Left colon (tissue), 2 donors: ENCODE data around the gene CRYBA4. TPM values are rescaled to one million over a fixed set of nuclear protein-coding genes. Genes with fewer than 3 reads are reported as not detected.

Experiments
- ATAC-seq: fragments of 200-7000 bp; cut with Tn5 transposase; one replicate; pipeline ENCODE4 v1.9.1; 2020; ENCODE audit warnings: mild to moderate bottlenecking, moderate library complexity
- DNase-seq, 2 donors: peaks; one replicate each; pipeline ENCODE4 v3.0.0-alpha.2; 2020
- intact Hi-C, 2 donors: fragments of 100-400 bp; cut with DNase I in 1 of 2; cut with micrococcal nuclease in 1 of 2; formaldehyde crosslinking; loops; one replicate each; pipeline versions ENCODE4 v1.11.2 to v1.14.0; 2022; cut with DNase I, micrococcal nuclease
- total RNA-seq, 2 donors: library from RNA; stranded (reverse); fragmentation: NEBNext Ultra II Directional; extraction: Animal tissue kit (Norgen Biotek cat#: 25700); gene quantifications; one replicate each; pipeline ENCODE4 v1.2.1, GENCODE V29; 2021
- donor health status: DM: no; HTN: no; CAD: no.
- donor health status: DM: yes; HTN: yes; CAD: no.

Gene CRYBA4
- total RNA-seq, 2 donors from 2014 or later = not detected

- intact Hi-C loops = no loop called here
- ATAC-seq (no peak), DNase-seq (no peak)
Observed at GRCh38 chr22:26648528-26649388, 27.0 kb downstream of the CRYBA4 start.

DNA sequence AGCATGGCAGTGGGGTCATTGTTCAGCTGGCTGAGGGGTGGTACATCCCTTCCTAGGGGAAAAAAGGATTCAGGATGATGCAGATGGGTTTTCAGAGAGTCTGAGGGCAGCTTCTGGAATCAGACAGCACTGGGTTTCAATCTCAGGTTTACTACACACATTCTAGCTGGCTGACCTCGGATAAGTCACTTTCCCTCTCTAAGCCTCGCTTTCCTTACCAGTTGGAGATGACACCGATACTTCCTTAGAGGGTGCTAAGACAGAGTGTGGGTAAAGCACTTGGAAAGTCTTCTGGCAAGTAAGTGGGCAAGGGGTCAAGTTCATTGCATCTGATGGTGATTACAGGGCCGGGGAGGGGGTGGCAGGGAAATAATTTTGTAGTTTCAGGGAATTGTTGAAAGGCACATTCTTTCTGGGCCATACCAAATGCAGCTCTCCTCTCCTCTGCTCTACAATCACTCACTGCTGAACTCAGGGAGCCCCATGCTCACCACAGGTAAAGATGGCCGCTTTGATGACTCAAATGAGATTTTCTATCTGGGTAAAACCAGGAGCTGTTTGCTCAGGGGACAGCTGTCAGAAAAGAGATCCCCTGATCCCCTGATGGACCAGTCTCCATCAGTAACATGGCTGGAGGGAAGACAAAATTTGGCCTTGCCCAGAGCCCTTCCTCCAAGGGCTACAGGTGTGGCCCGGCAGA is 29.1 kb downstream of the CRYBA4 start:
- DNase-seq (no peak), ATAC-seq (no peak)
- intact Hi-C loops = no loop called here

DNA sequence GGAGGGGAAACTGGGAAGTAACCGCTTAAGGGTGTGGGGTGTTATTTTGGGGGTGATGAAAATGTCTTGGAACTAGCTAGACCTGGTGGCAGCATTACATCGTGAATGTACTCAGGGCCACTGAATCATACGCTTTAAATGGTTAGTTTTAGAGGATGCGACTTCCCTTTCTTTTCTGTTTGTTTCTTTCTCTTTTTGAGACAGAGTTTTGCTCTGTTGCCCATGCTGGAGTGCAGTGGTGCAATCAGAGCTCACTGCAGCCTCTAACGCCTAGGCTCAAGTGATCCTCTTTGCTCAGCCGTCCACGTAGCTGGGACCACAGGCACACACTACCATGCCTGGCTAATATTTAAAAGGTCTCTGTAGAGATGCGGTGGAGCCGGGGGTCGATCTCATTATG is 30.1 kb downstream of the CRYBA4 start:
- DNase-seq (no peak), ATAC-seq (no peak)
- intact Hi-C loops = no loop called here

GRCh38 chr22:26656891-26657851 is 35.4 kb downstream of the CRYBA4 start, which contains the start of gene MIAT:
MIAT (plus strand) TSS chr22:26657588.
- ATAC-seq (peak; percentile 48), DNase-seq (peak in 1 of 2 donors; percentile 53)
- intact Hi-C loops = no loop called here

DNA sequence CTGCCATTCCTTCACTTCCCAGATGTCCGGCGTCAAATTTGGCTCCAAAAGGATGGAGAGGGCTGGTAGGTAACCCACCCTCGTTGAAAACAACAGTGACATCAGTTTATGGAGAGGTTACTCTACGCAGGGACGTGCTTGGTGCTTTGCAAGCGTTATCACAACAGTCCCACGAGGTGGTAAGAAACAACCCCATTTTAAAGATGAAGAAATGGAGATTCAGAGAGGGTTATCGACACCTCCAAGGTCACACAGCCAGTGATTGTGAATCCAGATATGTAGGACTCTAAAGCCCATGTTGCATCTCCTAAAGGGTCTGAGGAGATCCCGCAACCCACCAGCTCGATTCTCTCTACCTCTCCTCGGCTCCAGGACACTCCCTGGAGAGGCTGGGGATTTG is 36.4 kb downstream of the CRYBA4 start:
- DNase-seq (no peak), ATAC-seq (no peak)
- intact Hi-C loops = no loop called here

DNA sequence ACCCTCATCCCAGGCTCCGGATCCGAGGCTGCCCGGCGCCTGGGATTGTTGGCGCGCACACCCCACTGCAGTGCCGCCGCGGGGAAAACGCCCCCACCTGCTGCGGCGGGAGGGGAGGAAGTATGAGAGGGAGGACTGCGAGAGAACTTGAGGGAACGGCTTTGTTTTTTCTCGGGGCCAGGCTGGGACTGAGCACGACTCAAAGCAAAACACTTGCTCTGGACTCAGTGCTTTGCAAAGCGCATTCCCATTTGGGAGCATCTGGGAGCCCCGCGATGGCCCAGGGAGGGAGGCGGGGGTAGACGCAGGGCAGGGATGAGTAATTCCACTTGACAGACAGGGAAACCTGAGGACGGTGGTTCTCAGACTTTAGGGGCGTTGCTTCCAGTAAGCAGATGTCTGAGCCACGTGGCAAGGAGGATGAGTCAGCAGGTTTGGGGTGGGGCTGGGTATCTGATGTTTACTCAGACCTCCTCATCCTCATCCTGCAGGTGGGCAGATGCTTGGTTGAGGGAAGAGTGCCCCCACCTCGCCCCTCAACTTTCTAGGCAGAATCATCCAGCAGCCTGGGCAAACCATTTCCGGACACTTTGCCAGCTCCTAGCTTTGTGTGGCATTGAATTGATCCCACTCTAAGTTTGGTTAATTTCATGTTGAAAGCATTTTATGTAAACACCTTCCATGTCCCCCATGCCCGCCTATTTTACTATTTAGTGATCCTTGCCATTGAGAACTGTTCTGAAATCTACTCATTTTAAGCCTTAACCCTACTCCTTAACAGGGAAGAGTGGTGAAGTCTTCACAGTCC is 37.1 kb downstream of the CRYBA4 start:
- ATAC-seq = peak; percentile 58
- DNase-seq = peak; percentile 52 to 73
- intact Hi-C loops = no loop called here

DNA sequence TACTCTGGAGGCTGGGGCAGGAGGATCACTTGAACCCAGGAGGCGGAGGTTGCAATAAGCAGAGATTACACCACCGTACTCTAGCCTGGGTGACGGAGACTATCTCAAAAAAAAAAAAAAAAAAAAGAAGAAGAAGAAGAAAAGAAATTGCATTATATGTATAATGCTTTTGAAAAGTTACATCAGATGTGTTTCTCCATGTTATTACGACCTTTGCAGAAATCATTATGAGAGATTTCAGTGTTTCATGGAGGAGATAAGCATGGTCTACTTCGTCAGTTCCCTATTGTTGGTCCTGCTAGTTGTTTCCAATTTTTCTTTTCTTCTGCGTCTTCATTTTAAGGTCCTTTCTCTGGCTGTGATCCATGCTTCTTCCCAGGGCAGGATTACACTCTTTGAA is 38.6 kb downstream of the CRYBA4 start:
- intact Hi-C loops = no loop called here
- DNase-seq (no peak), ATAC-seq (no peak)

DNA sequence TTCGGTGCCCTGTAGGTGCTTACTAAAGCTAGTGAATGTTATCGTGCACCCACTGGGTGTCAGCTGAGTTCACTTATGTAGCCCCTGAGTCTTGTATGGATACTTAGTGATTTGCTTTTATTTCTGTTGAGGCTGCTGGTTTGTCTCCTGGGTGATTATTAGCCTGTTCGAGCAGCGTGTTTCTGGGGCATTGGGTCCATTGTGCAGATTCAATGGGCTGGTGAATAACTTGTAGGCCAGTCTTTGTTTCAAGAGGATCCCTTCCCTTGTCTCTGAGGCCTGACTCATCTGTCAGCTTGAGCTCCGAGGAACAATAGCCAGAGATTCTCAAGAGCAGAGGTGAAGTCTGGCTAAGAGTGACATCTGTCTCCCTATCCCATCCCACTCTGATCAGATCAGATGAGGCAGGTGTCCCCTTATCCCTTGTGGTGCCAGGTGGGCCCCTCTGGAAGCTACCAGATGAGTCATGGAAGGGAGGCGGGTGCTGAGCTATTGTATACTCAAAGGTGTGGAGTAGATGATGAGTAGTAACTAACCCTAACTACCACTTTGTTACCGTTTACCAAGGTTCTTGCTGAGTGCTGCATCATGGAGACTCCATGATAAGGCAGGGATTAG is 39.3 kb downstream of the CRYBA4 start:
- intact Hi-C loops = no loop called here
- DNase-seq = no peak
- no peak for ATAC-seq

- DNase-seq = no peak
- intact Hi-C loops = no loop called here
- ATAC-seq = no peak
Observed at GRCh38 chr22:26662160-26662559, 40.4 kb downstream of the CRYBA4 start.

- no peak for DNase-seq
- ATAC-seq = no peak
- intact Hi-C loops = no loop called here
Observed at GRCh38 chr22:26663374-26663923, 41.7 kb downstream of the CRYBA4 start.

GRCh38 chr22:26665813-26666231 is 44.1 kb downstream of the CRYBA4 start:
- DNase-seq = no peak
- ATAC-seq = no peak
- intact Hi-C loops = no loop called here

DNA sequence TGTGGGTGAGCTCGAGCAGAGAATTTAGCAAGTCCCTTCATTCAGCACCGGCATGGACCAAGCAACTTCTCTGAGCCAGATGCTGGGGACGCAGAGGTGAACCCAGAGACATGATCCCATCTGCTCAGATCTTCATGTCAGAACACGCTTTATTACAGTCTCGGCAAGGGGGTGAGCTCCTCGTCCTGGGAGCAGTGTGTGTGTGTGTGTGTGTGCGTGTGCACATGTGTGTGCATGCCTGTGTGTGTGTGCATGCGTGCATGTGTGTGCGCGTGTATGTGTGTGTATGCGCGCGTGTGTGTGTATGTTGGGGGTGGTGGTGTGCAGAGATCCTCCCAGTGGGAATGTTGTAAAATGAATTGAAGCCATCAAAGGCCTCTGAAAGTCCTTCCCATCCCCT is 45.4 kb downstream of the CRYBA4 start:
- ATAC-seq = no peak
- intact Hi-C loops = no loop called here
- no peak for DNase-seq

GRCh38 chr22:26669060-26669481 is 47.3 kb downstream of the CRYBA4 start:
- intact Hi-C loops = no loop called here
- ATAC-seq = no peak
- no peak for DNase-seq

- DNase-seq = no peak
- intact Hi-C loops = no loop called here
- no peak for ATAC-seq
Observed at GRCh38 chr22:26670459-26670858, 48.7 kb downstream of the CRYBA4 start.

DNA sequence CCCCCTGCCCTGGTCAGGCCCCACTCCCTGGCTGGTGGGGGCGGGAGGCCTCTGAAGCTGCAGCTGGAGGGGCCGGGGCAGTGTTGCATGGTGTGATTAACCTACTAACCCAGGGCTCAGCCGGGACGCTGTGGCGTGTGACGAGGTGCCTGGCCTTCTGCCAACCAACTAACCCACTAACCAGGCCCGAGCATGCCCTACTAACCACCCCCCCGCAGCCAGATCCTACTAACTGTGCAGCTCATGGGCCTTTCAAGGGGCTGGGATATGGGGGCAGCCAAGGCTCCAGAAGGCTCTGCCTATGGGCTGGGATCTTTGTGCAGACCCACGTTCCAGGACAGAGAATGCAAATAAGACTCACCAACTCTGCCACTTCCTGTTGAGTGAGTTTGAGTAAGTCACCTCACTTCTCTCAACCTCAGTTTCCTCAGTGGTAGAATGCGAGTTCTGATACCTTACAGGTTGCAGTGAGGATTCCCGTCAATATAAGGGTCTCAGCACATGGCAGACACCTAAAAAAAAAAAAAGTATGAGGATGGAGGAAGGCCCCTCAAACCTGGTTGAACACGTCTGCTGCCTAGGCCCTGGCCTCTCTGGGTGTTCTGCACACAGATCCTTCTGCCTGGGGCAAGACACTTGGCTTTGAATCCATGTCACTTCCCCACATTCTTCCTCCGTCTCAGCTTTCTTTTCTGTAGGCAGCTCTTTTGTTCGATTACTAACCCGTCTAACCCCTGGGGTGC is 49.7 kb downstream of the CRYBA4 start:
- ATAC-seq (no peak), DNase-seq (peak in 1 of 2 donors; percentile 63)
- intact Hi-C loops = no loop called here

- intact Hi-C loops = no loop called here
- DNase-seq (peak in 1 of 2 donors; percentile 32), ATAC-seq (no peak)
Observed at GRCh38 chr22:26672060-26672471, 50.3 kb downstream of the CRYBA4 start.
